Measurements from ENCODE around the gene DLEU7.
A peak's percentile ranks its signal among the peaks of the same experiment; 100 is the strongest.

DLEU7 gene

GRCh38 chr13:50842251-50842989 is 1.1 kb downstream of the DLEU7 start:
- no peak for DNase-seq

GRCh38 chr13:50841786-50842185 is 1.7 kb downstream of the DLEU7 start:
- DNase-seq: no peak

GRCh38 chr13:50840284-50840683 is 3.2 kb downstream of the DLEU7 start:
- no peak for DNase-seq

- DNase-seq: no peak
Observed at GRCh38 chr13:50839828-50840227, 3.7 kb downstream of the DLEU7 start.

- DNase-seq: no peak
Observed at GRCh38 chr13:50838701-50839100, 4.8 kb downstream of the DLEU7 start.

GRCh38 chr13:50838031-50838430 is 5.5 kb downstream of the DLEU7 start:
- no peak for DNase-seq

GRCh38 chr13:50831512-50831911 is 12.0 kb downstream of the DLEU7 start:
- DNase-seq: no peak

GRCh38 chr13:50829896-50830295 is 13.6 kb downstream of the DLEU7 start:
- no peak for DNase-seq

- DNase-seq: no peak
Observed at GRCh38 chr13:50829226-50829625, 14.3 kb downstream of the DLEU7 start.

GRCh38 chr13:50826035-50826434 is 17.5 kb downstream of the DLEU7 start:
- DNase-seq: no peak

GRCh38 chr13:50812242-50812641 is 31.2 kb downstream of the DLEU7 start:
- no peak for DNase-seq

GRCh38 chr13:50810998-50811397 is 32.5 kb downstream of the DLEU7 start:
- DNase-seq: no peak

- DNase-seq: no peak
Observed at GRCh38 chr13:50810468-50810867, 33.0 kb downstream of the DLEU7 start.

- DNase-seq: no peak
Observed at GRCh38 chr13:50809133-50810090, 34.1 kb downstream of the DLEU7 start.

GRCh38 chr13:50805805-50806204 is 37.7 kb downstream of the DLEU7 start:
- no peak for DNase-seq

- DNase-seq: peak; percentile 46 to 52
Observed at GRCh38 chr13:50801087-50801931, 42.2 kb downstream of the DLEU7 start.

- no peak for DNase-seq
Observed at GRCh38 chr13:50800091-50800739, 43.3 kb downstream of the DLEU7 start.

GRCh38 chr13:50798923-50799322 is 44.6 kb downstream of the DLEU7 start:
- no peak for DNase-seq

- no peak for DNase-seq
Observed at GRCh38 chr13:50797091-50797490, 46.4 kb downstream of the DLEU7 start.

GRCh38 chr13:50796463-50796862 is 47.0 kb downstream of the DLEU7 start:
- DNase-seq: no peak

- DNase-seq: no peak
Observed at GRCh38 chr13:50794226-50794625, 49.3 kb downstream of the DLEU7 start.

- no peak for DNase-seq
Observed at GRCh38 chr13:50793026-50793425, 50.5 kb downstream of the DLEU7 start.

All from activated CD4-positive, alpha-beta T cell treated with anti-CD3 and anti-CD28 coated beads, Interleukin-2, amount 50 U/mL, for 4 hours (primary cell).